Activated B cell treated with CpG ODN at 0.5 μM for 24 hours (primary cell): Measurements from ENCODE around the gene FUZ. TPM values are rescaled to one million over a fixed set of nuclear protein-coding genes. Genes with fewer than 3 reads are reported as not detected.

Experiments used
- ATAC-seq: fragments of 200-7000 bp; cut with Tn5 transposase; one replicate; pipeline ENCODE4 v1.10.0; 2021; ENCODE audit warnings: low read depth, mild to moderate bottlenecking, moderate library complexity
- CTCF ChIA-PET: fragments of 350-600 bp; sonication (Branson Sonifier 250); formaldehyde crosslinking; loops from one replicate; lab custom pipeline; 2021; ENCODE audit warnings: antibody characterized with exemption; lab: Charles Lee
- POLR2A ChIA-PET: fragments of 350-600 bp; sonication (Branson Sonifier 250); formaldehyde crosslinking; loops from one replicate; lab custom pipeline; 2021; ENCODE audit warnings: antibody characterized with exemption; lab: Charles Lee
- DNase-seq: peaks from one replicate; pipeline ENCODE4 v3.0.0; 2022
- H3K27ac Mint-ChIP-seq: one replicate; pipeline ENCODE4 v1.8.0; 2020; ENCODE audit warnings: mixed read lengths
- H3K27me3 Mint-ChIP-seq: one replicate; pipeline ENCODE4 v1.8.0; 2021; ENCODE audit warnings: mixed read lengths
- H3K36me3 Mint-ChIP-seq: one replicate; pipeline ENCODE4 v1.8.0; 2021; ENCODE audit warnings: low read depth, mixed read lengths
- H3K4me1 Mint-ChIP-seq: one replicate; pipeline ENCODE4 v1.8.0; 2021; ENCODE audit warnings: mixed read lengths
- H3K4me3 Mint-ChIP-seq: one replicate; pipeline ENCODE4 v1.8.0; 2020; ENCODE audit warnings: mild to moderate bottlenecking, mixed read lengths
- H3K9me3 Mint-ChIP-seq: one replicate; pipeline ENCODE4 v1.8.0; 2020; ENCODE audit warnings: mixed read lengths
- CTCF ChIP-seq: fragments of 200-600 bp; IDR thresholded peaks from one replicate; pipeline ENCODE4 v1.8.0; 2022; ENCODE audit warnings: antibody characterized with exemption, mild to moderate bottlenecking
- intact Hi-C: fragments of 100-400 bp; cut with micrococcal nuclease; formaldehyde crosslinking; loops from one replicate; pipeline ENCODE4 v1.15.1; 2024
- total RNA-seq: library from RNA; stranded (reverse); gene quantifications from 2 replicates; pipeline ENCODE4 v1.2.3, GENCODE V29; 2022

Gene FUZ
- total RNA-seq, 1 donor from 2014 or later, result 12.0 TPM

GRCh38 chr19:49854378-49855263, 41.5 kb upstream of the FUZ start:
- no peak for DNase-seq

GRCh38 chr19:49853852-49854377, 40.8 kb upstream of the FUZ start:
- Mint-ChIP-seq H3K4me3 (peak overlapping the region; percentile 24), H3K4me1 (peaks cover 40% of the 10 kb centered on the region), H3K9me3 (peaks cover 2% of the 10 kb centered on the region), H3K27ac (peak overlapping the region; percentile 43), H3K27me3 (no peaks in the 10 kb centered on the region), H3K36me3 (peaks cover 35% of the 10 kb centered on the region)
- DNase-seq (no peak), ATAC-seq (no peak)
- ChIA-PET POLR2A (interaction anchor here (0.5 to 2.2 kb wide), 9 partner anchors 8 to 240 kb away, joined by 3 to 9 read pairs (median 5); partner anchors contain the start of genes AKT1S1, FUZ, PNKP and TBC1D17), CTCF (no interaction called here)
- TF ChIP-seq CTCF, result no peak
- intact Hi-C loops, result no loop called here

More at GRCh38 chr19:49854378-49855263, 41.5 kb upstream of the FUZ start:
- Mint-ChIP-seq H3K27me3 (no peaks in the 10 kb centered on the region), H3K4me3 (no peak overlapping the region), H3K9me3 (no peaks in the 10 kb centered on the region), H3K36me3 (peaks cover 39% of the 10 kb centered on the region), H3K4me1 (peaks cover 36% of the 10 kb centered on the region), H3K27ac (no peak overlapping the region)
- TF ChIP-seq CTCF, result no peak
- CTCF ChIA-PET, result no interaction called here
- POLR2A ChIA-PET, result interaction anchor here (0.5 to 2.2 kb wide), 7 partner anchors 9 to 75 kb away, joined by 3 to 9 read pairs (median 5); partner anchors contain the start of genes AKT1S1, FUZ, PNKP and TBC1D17
- no peak for ATAC-seq
- intact Hi-C loops, result no loop called here

GRCh38 chr19:49852631-49853126, 39.6 kb upstream of the FUZ start:
- peaks cover 51% of the 10 kb centered on the region for H3K4me1 Mint-ChIP-seq
- H3K27me3 Mint-ChIP-seq, result no peaks in the 10 kb centered on the region
- peak overlapping the region; percentile 22 for H3K27ac Mint-ChIP-seq
- peaks cover 23% of the 10 kb centered on the region for H3K36me3 Mint-ChIP-seq
- POLR2A ChIA-PET, result interaction anchor here (0.8 to 2.9 kb wide), 5 partner anchors 9 to 25 kb away, joined by 4 to 62 read pairs (median 6); partner anchors contain the start of genes AKT1S1, PNKP and TBC1D17
- CTCF ChIA-PET, result no interaction called here
- ATAC-seq, result no peak
- H3K9me3 Mint-ChIP-seq, result peaks cover 2% of the 10 kb centered on the region
- TF ChIP-seq CTCF, result no peak
- intact Hi-C loops, result no loop called here
- peak overlapping the region; percentile 83 for H3K4me3 Mint-ChIP-seq
- DNase-seq, result no peak

- no peak for TF ChIP-seq CTCF
- Mint-ChIP-seq H3K36me3 (peaks cover 16% of the 10 kb centered on the region), H3K9me3 (peaks cover 2% of the 10 kb centered on the region), H3K27me3 (no peaks in the 10 kb centered on the region), H3K4me3 (peak overlapping the region; percentile 83), H3K27ac (peak overlapping the region; percentile 79), H3K4me1 (peaks cover 53% of the 10 kb centered on the region)
- ATAC-seq (peak; percentile 8), DNase-seq (peak; percentile 35)
- ChIA-PET POLR2A (interaction anchor here (0.5 to 2.9 kb wide), 12 partner anchors 8 to 1698 kb away, joined by 3 to 62 read pairs (median 8); partner anchors contain the start of genes AKT1S1, AP2A1, ATF5 and FUZ), CTCF (no interaction called here)
- intact Hi-C loops, result loop anchor here (1.0 kb wide), 1 partner anchor 78 kb away; the partner anchor contains the start of genes ATF5 and NUP62
Observed at GRCh38 chr19:49851456-49852259, 38.6 kb upstream of the FUZ start.
